NCI-H460 (cell line): Measurements from ENCODE around the gene CXCL10. TPM values are rescaled to one million over a fixed set of nuclear protein-coding genes. Genes with fewer than 3 reads are reported as not detected.
A peak's percentile ranks its signal among the peaks of the same experiment; 100 is the strongest.
"Not testable (repeated sequence)": the region's sequence is repeated elsewhere in the genome, so short reads cannot be mapped to it uniquely, and the experiment has no call there.

Experiments used
- DNase-seq: peaks from one replicate; pipeline ENCODE4 v3.0.0-alpha.2; 2016; ENCODE audit warnings: low read depth; ENCODE audit errors: extremely low read depth
- polyA plus RNA-seq: library from polyadenylated mRNA; depleted of rRNA; stranded (reverse); fragments of >200 nt; gene quantifications from 2 replicates; pipeline ENCODE4 v1.2.3, GENCODE V29; 2014; cell fraction: nucleus; rRNA removed
- total RNA-seq: library from RNA; depleted of rRNA; stranded (reverse); fragments of >200 nt; shearing (Covaris generic); gene quantifications from 2 replicates; pipeline ENCODE4 v1.2.3, GENCODE V29; 2014; rRNA removed

CXCL10 gene
- total RNA-seq = not detected in 2 replicates
- not detected in 2 replicates for polyA plus RNA-seq

GRCh38 chr4:76023389-76023788 lies at the start of gene CXCL10:
Gene CXCL10 (minus strand): TSS chr4:76023497. CDS start chr4:76023431, 66 bp downstream.
- no peak for DNase-seq

DNA sequence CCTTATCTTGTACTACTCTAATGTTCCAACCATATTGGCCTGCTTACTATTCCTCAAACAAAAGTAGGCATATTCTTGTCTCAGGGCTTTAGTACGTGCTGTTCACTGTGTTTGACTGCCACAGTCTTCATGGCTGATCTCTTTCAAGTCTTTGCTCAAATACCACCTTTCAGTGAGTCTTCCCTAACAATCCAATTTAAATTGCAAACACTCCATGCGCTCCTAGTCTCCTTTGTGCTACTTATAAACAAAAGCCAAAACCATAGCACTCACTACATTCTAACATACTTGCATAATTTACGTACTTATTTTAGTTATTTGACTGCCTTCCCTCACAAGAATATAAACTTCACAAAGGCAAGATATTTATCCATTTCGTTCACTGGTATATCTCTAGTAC lies 49.5 kb upstream of the CXCL10 start:
- DNase-seq = no peak

- peak; percentile 55 for DNase-seq
Observed at GRCh38 chr4:76067652-76068286, 44.5 kb upstream of the CXCL10 start.

GRCh38 chr4:76066546-76066945 lies 43.2 kb upstream of the CXCL10 start:
- no peak for DNase-seq

GRCh38 chr4:76061982-76062381 lies 38.7 kb upstream of the CXCL10 start:
- DNase-seq = no peak

- DNase-seq = no peak
Observed at GRCh38 chr4:76061421-76061820, 38.1 kb upstream of the CXCL10 start.

DNA sequence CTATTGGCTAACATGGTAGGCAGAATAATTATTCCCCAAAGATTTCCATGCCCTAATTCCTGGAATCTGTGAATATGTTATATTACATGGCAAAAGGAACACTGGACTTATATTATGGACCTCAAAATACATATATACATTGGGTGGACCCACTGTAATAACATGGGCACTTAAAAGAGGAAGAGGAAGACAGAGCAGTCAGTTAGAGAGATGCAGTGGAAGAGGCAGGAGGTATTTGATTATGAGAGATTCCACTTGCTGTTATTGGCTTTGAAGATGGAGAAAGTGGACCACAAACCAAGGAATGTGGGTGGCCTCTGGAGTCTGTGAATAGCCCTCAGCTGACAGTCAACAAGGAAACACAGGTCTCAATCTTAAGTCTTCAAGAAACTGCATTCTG lies 37.2 kb upstream of the CXCL10 start:
- no peak for DNase-seq

- DNase-seq = no peak
Observed at GRCh38 chr4:76059750-76060149, 36.5 kb upstream of the CXCL10 start.

GRCh38 chr4:76058888-76059426 lies 35.7 kb upstream of the CXCL10 start:
- DNase-seq = no peak

DNA sequence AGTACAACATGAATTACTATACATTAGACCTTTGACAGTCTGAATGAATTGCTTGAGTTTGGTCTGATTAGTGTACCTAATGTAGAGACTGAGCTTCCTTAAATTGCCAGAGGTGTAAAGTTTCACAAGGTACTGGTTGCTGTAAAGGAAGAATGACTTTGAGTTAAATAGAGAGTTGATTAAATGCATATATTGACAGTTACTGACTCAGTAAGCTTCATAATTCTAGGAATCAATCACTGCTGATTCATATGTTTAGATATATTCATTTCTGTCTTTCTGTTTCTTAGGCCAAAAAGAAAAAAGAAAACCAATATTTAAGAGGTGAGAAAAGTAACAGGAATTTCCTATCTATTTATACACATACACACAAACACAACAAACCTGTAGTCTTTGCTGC lies 35.0 kb upstream of the CXCL10 start:
- no peak for DNase-seq

- DNase-seq = no peak
Observed at GRCh38 chr4:76055421-76055820, 32.1 kb upstream of the CXCL10 start.

GRCh38 chr4:76055016-76055415 lies 31.7 kb upstream of the CXCL10 start:
- DNase-seq = no peak

GRCh38 chr4:76053730-76054129 lies 30.4 kb upstream of the CXCL10 start:
- no peak for DNase-seq

GRCh38 chr4:76050560-76051050 lies 27.3 kb upstream of the CXCL10 start:
- DNase-seq = not testable (repeated sequence)

- DNase-seq = not testable (repeated sequence)
Observed at GRCh38 chr4:76049860-76050416, 26.6 kb upstream of the CXCL10 start.

- DNase-seq = not testable (repeated sequence)
Observed at GRCh38 chr4:76044686-76045085, 21.4 kb upstream of the CXCL10 start.

GRCh38 chr4:76043306-76043705 lies 20.0 kb upstream of the CXCL10 start:
- DNase-seq = not testable (repeated sequence)

GRCh38 chr4:76042241-76042998 lies 19.1 kb upstream of the CXCL10 start:
- not testable (repeated sequence) for DNase-seq

- no peak for DNase-seq
Observed at GRCh38 chr4:76036855-76037254, 13.6 kb upstream of the CXCL10 start.

GRCh38 chr4:76035799-76036380 lies 12.6 kb upstream of the CXCL10 start, which contains the start of gene CXCL11:
Gene CXCL11 (minus strand): TSS chr4:76036070. CDS start chr4:76035987, 83 bp downstream.
- no peak for DNase-seq

GRCh38 chr4:76035141-76035540 lies 11.8 kb upstream of the CXCL10 start:
- no peak for DNase-seq
